ENCODE results near the gene B4GALNT4.

DNA sequence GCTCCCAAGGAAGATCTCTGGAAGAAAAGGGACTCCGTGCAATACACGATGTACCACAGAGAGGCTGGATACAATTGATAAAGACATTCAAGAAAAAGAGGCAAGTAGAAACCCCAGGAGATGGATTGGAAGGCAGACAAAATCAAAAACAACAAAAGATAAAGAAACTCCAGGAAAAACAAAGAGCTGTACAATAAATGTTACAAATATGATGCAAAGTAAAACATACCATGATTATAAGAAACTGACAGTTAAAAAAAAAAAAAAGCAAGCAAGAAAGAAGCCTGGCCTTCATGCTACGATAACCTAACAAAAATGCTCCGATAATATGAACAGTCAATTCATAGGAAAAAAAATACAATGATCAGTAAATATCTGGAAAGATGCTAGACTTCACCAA lies 56.0 kb downstream of the B4GALNT4 start:
- TF ChIP-seq, protein P1, sequence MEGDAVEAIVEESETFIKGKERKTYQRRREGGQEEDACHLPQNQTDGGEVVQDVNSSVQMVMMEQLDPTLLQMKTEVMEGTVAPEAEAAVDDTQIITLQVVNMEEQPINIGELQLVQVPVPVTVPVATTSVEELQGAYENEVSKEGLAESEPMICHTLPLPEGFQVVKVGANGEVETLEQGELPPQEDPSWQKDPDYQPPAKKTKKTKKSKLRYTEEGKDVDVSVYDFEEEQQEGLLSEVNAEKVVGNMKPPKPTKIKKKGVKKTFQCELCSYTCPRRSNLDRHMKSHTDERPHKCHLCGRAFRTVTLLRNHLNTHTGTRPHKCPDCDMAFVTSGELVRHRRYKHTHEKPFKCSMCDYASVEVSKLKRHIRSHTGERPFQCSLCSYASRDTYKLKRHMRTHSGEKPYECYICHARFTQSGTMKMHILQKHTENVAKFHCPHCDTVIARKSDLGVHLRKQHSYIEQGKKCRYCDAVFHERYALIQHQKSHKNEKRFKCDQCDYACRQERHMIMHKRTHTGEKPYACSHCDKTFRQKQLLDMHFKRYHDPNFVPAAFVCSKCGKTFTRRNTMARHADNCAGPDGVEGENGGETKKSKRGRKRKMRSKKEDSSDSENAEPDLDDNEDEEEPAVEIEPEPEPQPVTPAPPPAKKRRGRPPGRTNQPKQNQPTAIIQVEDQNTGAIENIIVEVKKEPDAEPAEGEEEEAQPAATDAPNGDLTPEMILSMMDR (IDR thresholded peaks at IDR 0.05) = no peak
- no peak for TF ChIP-seq POLR2A (IDR thresholded peaks at IDR 0.05)
